Measurements from ENCODE around the gene DUS3L. TPM values are rescaled to one million over a fixed set of nuclear protein-coding genes. Genes with fewer than 3 reads are reported as not detected.

The DUS3L gene
- total and polyA plus RNA-seq, 10 donors, result 22.7 to 63.9 (median 38.8) TPM

GRCh38 chr19:5789886-5790558 lies 941 bp downstream of the DUS3L start:
- Histone ChIP-seq H3K4me1 (peaks cover 6 to 23% (median 11%) of the 10 kb centered on the region in 6 donors), H3K27me3 (replicated peaks in 1 of 7) (no peaks in the 10 kb centered on the region), H3K4me3 (peak overlapping the region; percentile 40 to 94 (median 86)), H3K9me3 (peaks cover 0 to 3% (median 0%) of the 10 kb centered on the region in 8 donors), H3K27ac (peak overlapping the region in 7 of 8 donors; percentile 97 to 99 (median 99)), H3K36me3 (peaks cover 3 to 52% (median 50%) of the 10 kb centered on the region in 6 donors)
- intact Hi-C loops (cut with DNase I; ENCODE audit: low total_unique reads), result no loop called here
- DNase-seq, result peak; percentile 85
- 80 to 90% (median 83%) methylated on average over 25 to 26 of the region's 26 CpGs for WGBS, 5 donors
- TF ChIP-seq POLR2AphosphoS5 (IDR thresholded peaks at IDR 0.05) (no peak), POLR2A (IDR thresholded peaks at IDR 0.05) (no peak), CTCF (IDR thresholded peaks at IDR 0.05 in 8 of 11, conservative IDR thresholded peaks at IDR 0.05 in 3 of 11) (no peak)

GRCh38 chr19:5789351-5789761 lies 1.6 kb downstream of the DUS3L start:
- WGBS, 5 donors, result 94 to 98% (median 96%) methylated on average over 28 to 39 of the region's 39 CpGs
- intact Hi-C loops (cut with DNase I; ENCODE audit: low total_unique reads), result no loop called here
- peaks cover 3 to 59% (median 57%) of the 10 kb centered on the region in 6 donors for H3K36me3 ChIP-seq

GRCh38 chr19:5788422-5788821 lies 2.5 kb downstream of the DUS3L start:
- 85 to 98% (median 96%) methylated on average over 5 of the region's 5 CpGs for WGBS, 5 donors
- TF ChIP-seq CTCF (IDR thresholded peaks at IDR 0.05 in 8 of 11, conservative IDR thresholded peaks at IDR 0.05 in 3 of 11), result no peak
- TF ChIP-seq POLR2AphosphoS5 (IDR thresholded peaks at IDR 0.05), result no peak
- TF ChIP-seq POLR2A (IDR thresholded peaks at IDR 0.05), result no peak
- Histone ChIP-seq H3K27me3 (replicated peaks in 1 of 7) (no peaks in the 10 kb centered on the region), H3K9me3 (peaks cover 0 to 3% (median 0%) of the 10 kb centered on the region in 8 donors), H3K27ac (no peak overlapping the region), H3K36me3 (peaks cover 3 to 68% (median 65%) of the 10 kb centered on the region in 6 donors), H3K4me1 (peaks cover 6 to 16% (median 11%) of the 10 kb centered on the region in 6 donors), H3K4me3 (no peak overlapping the region)
- DNase-seq, result no peak
- intact Hi-C loops (cut with DNase I; ENCODE audit: low total_unique reads), result no loop called here

More at GRCh38 chr19:5789351-5789761, 1.6 kb downstream of the DUS3L start:
- no peak for TF ChIP-seq POLR2A (IDR thresholded peaks at IDR 0.05)
- Histone ChIP-seq H3K9me3 (peaks cover 0 to 3% (median 0%) of the 10 kb centered on the region in 8 donors), H3K27ac (no peak overlapping the region), H3K4me3 (no peak overlapping the region), H3K27me3 (replicated peaks in 1 of 7) (no peaks in the 10 kb centered on the region), H3K4me1 (peaks cover 6 to 21% (median 11%) of the 10 kb centered on the region in 6 donors)
- peak; percentile 83 for DNase-seq

GRCh38 chr19:5787409-5788182 lies 3.4 kb downstream of the DUS3L start:
- Histone ChIP-seq H3K27ac (no peak overlapping the region), H3K4me3 (no peak overlapping the region), H3K36me3 (peaks cover 3 to 76% (median 68%) of the 10 kb centered on the region in 6 donors), H3K4me1 (peaks cover 6 to 16% (median 11%) of the 10 kb centered on the region in 6 donors), H3K27me3 (replicated peaks in 1 of 7) (no peaks in the 10 kb centered on the region), H3K9me3 (peaks cover 0 to 3% (median 0%) of the 10 kb centered on the region in 8 donors)
- 92 to 95% (median 94%) methylated on average over 19 to 39 of the region's 39 CpGs for WGBS, 5 donors
- peak; percentile 73 for DNase-seq
- no peak for TF ChIP-seq POLR2A (IDR thresholded peaks at IDR 0.05)
- peak in 1 of 3 donors; percentile 44 for TF ChIP-seq POLR2AphosphoS5 (IDR thresholded peaks at IDR 0.05)
- TF ChIP-seq CTCF (IDR thresholded peaks at IDR 0.05 in 8 of 11, conservative IDR thresholded peaks at IDR 0.05 in 3 of 11), result no peak
- intact Hi-C loops (cut with DNase I; ENCODE audit: low total_unique reads), result no loop called here

Measured in spleen (tissue), 11 donors.